GM12878 (cell line): ENCODE results near the gene STK32B. TPM values are rescaled to one million over a fixed set of nuclear protein-coding genes. Genes with fewer than 3 reads are reported as not detected.

Experiments
- ATAC-seq: fragments of 200-7000 bp; cut with Tn5 transposase; 3 replicates; pipeline ENCODE4 v1.9.1; 2020; ENCODE audit warnings: mild to moderate bottlenecking, moderate library complexity
- BruUV-seq: library from RNA; stranded (reverse); fragments of 400-500 nt; replicated peaks from 2 replicates; lab custom pipeline; 2021; lab: Mats Ljungman, UMichigan
- CTCF ChIA-PET: fragments of 300-600 bp; sonication (Branson Sonifier 250); formaldehyde crosslinking; extraction: SDS; loops from one replicate; lab custom pipeline; 2021; ENCODE audit warnings: inconsistent platforms; lab: Yijun Ruan, JAX
- POLR2A ChIA-PET: fragments of 350-600 bp; formaldehyde crosslinking; extraction: SDS; loops from one replicate; lab custom pipeline; 2021; ENCODE audit warnings: inconsistent platforms; lab: Charles Lee
- RAD21 ChIA-PET: fragments of 300-600 bp; sonication (Branson Sonifier 250); formaldehyde crosslinking; loops from one replicate; lab custom pipeline; 2023; ENCODE audit warnings: antibody characterized with exemption; ENCODE audit not compliant: unreplicated experiment; lab: Charles Lee
- SMC1A ChIA-PET: fragments of 300-600 bp; sonication (Branson Sonifier 250); formaldehyde crosslinking; loops from one replicate; lab custom pipeline; 2023; ENCODE audit not compliant: unreplicated experiment, uncharacterized antibody; lab: Charles Lee
- DNase-seq: peaks from one replicate; pipeline ENCODE4 v3.0.0-alpha.2; 2011; ENCODE audit warnings: low read depth, low spot score
- FAIRE-seq: peaks from 3 replicates; lab custom pipeline; 2011; peaks lifted over from hg19 to GRCh38; lab: Jason Lieb, UNC
- H2AFZ ChIP-seq: 2 replicates; pipeline ENCODE4 v1.6.0; 2011; ENCODE audit warnings: low read depth, low read length, control low read depth; ENCODE audit not compliant: control insufficient read depth
- H3K27ac ChIP-seq: 2 replicates; pipeline ENCODE4 v1.5.1; 2011; ENCODE audit warnings: control low read depth; ENCODE audit not compliant: control insufficient read depth, insufficient read depth
- H3K27me3 ChIP-seq, 2 experiments: replicated peaks in 1 of 2; 2 replicates each; pipeline versions ENCODE4 v1.6.0 to v1.6.1; 2011; ENCODE audit warnings: low read length in 1 of 2; ENCODE audit not compliant: control insufficient read depth in 2 of 2, insufficient read depth in 2 of 2
- H3K36me3 ChIP-seq, 2 experiments: 2 replicates each; pipeline ENCODE4 v1.5.1; 2011; ENCODE audit warnings: low read length in 1 of 2; ENCODE audit not compliant: control insufficient read depth in 2 of 2, insufficient read depth in 2 of 2
- H3K4me1 ChIP-seq: 2 replicates; pipeline ENCODE4 v1.6.1; 2011; ENCODE audit warnings: mild to moderate bottlenecking, low read length, moderate library complexity, mixed read lengths; ENCODE audit not compliant: control insufficient read depth, insufficient read depth
- H3K4me2 ChIP-seq: 2 replicates; pipeline ENCODE4 v1.6.0; 2011; ENCODE audit warnings: control low read depth; ENCODE audit not compliant: control insufficient read depth, insufficient read depth
- H3K4me3 ChIP-seq: fragments of 200-600 bp; sonication (generic); 2 replicates; pipeline ENCODE4 v1.5.1; 2016
- H3K79me2 ChIP-seq: 2 replicates; pipeline ENCODE4 v1.6.0; 2011; ENCODE audit warnings: low read length; ENCODE audit not compliant: control insufficient read depth, insufficient read depth
- H3K9ac ChIP-seq: 2 replicates; pipeline ENCODE4 v1.8.0; 2011; ENCODE audit warnings: low read length, control low read depth, mixed read lengths; ENCODE audit not compliant: control insufficient read depth, insufficient read depth
- H3K9me3 ChIP-seq: replicated peaks from 3 replicates; pipeline ENCODE4 v1.5.1; 2011; ENCODE audit warnings: mild to moderate bottlenecking, low read length; ENCODE audit not compliant: control insufficient read depth, insufficient read depth
- H4K20me1 ChIP-seq: 2 replicates; pipeline ENCODE4 v1.6.0; 2011; ENCODE audit not compliant: control insufficient read depth, insufficient read depth
- BCLAF1 ChIP-seq: fragments of 450-650 bp; IDR thresholded peaks from 2 replicates; pipeline ENCODE4 v1.6.1; 2017; ENCODE audit warnings: antibody characterized with exemption, mild to moderate bottlenecking, moderate library complexity
- ELK1 ChIP-seq: IDR thresholded peaks from 2 replicates; pipeline ENCODE4 v1.6.1; 2012; ENCODE audit warnings: low read depth, low read length, improper control_type of control experiment
- NFXL1 ChIP-seq: fragments of 450-650 bp; IDR thresholded peaks from 2 replicates; pipeline ENCODE4 v1.6.1; 2017; ENCODE audit warnings: antibody characterized with exemption, mild to moderate bottlenecking, borderline replicate concordance
- WGBS: methylation state at CpG from one replicate; pipeline ENCODE4 v1.1.6; 2016; ENCODE audit warnings: low lambda C conversion rate; ENCODE audit not compliant: insufficient replicate concordance, insufficient coverage; ENCODE audit errors: missing lambda C conversion rate; 5-methylcytosine and 5-hydroxymethylcytosine counted together
- in situ Hi-C: fragments of 300-500 bp; cut with MboI; formaldehyde crosslinking; loops from 9 replicates; pipeline ENCODE4 v1.14.3; 2018; ENCODE audit warnings: mixed read lengths
- intact Hi-C: fragments of 100-400 bp; cut with micrococcal nuclease; formaldehyde crosslinking; loops from one replicate; pipeline ENCODE4 v1.14.2; 2022; ENCODE audit not compliant: unreplicated experiment
- polyA plus RNA-seq, 11 experiments: library from polyadenylated mRNA; depleted of rRNA in 4 of 11; unstranded in 6 of 11; stranded (reverse) in 5 of 11; fragments of >200 nt; fragmentation: Nextera tagmentation in 4 of 11; fragmentation: Illumina TruSeq in 1 of 11; extraction: Ambion mirVana in 4 of 11; extraction: Trizol in 1 of 11; gene quantifications; 1 replicate in 1 of 11; 2 replicates in 10 of 11; pipeline versions ENCODE4 v1.2.1 to v1.2.3, GENCODE V29; 2011 to 2016; ENCODE audit warnings: inconsistent platforms in 2 of 11, missing spikeins in 2 of 11, low read depth in 1 of 11
- total RNA-seq, 4 experiments: library from RNA; depleted of rRNA in 3 of 4; stranded (reverse); fragments of >200 nt in 3 of 4; fragmentation: Illumina TruSeq in 1 of 4; extraction: Trizol in 1 of 4; gene quantifications; 2 replicates each; pipeline versions ENCODE4 v1.2.1 to v1.2.3, GENCODE V29; 2013 to 2021

The STK32B gene
- total and polyA plus RNA-seq, 10 of the 15 experiments (the other 5 are each of a cell fraction or from before 2014, with no cell fraction given), result 0.04 to 0.12 (median 0.08) TPM; not detected in 7

GRCh38 chr4:5101571-5101970, 50.3 kb downstream of the STK32B start:
- Histone ChIP-seq H3K9me3 (no peaks in the 10 kb centered on the region), H3K27me3 (no peaks in the 10 kb centered on the region), H3K79me2 (no peaks in the 10 kb centered on the region), H3K4me2 (no peak overlapping the region), H3K4me1 (no peaks in the 10 kb centered on the region), H3K27ac (no peak overlapping the region), H4K20me1 (no peaks in the 10 kb centered on the region), H3K36me3 (no peaks in the 10 kb centered on the region), H3K9ac (no peak overlapping the region), H2AFZ (no peak overlapping the region), H3K4me3 (no peak overlapping the region)
- POLR2A ChIA-PET, result no interaction called here
- SMC1A ChIA-PET, result no interaction called here
- no peak for DNase-seq
- no TSS peak for BruUV-seq
- intact Hi-C loops, result no loop called here
- in situ Hi-C loops, result no loop called here
- CTCF ChIA-PET, result no interaction called here
- RAD21 ChIA-PET, result no interaction called here
- 26% methylated on average over 3 of the region's 3 CpGs for WGBS
- no peak for ATAC-seq
- FAIRE-seq, result no peak
- TF ChIP-seq BCLAF1 (no peak), ELK1 (no peak), NFXL1 (no peak)
